ENCODE data around the gene DOK7. TPM values are rescaled to one million over a fixed set of nuclear protein-coding genes. Genes with fewer than 3 reads are reported as not detected.

The DOK7 gene
- total RNA-seq, 1 donor from 2014 or later, result 35.5 TPM

- intact Hi-C loops (cut with micrococcal nuclease), result no loop called here
- DNase-seq (peak; percentile 61), ATAC-seq (peak; percentile 58)
These were observed 49.2 kb downstream of the DOK7 start for GRCh38 chr4:3512279-3512678.

- no peak for ATAC-seq
- intact Hi-C loops (cut with micrococcal nuclease), result no loop called here
- DNase-seq, result no peak
These were observed 49.6 kb downstream of the DOK7 start for GRCh38 chr4:3512719-3513118.

- ATAC-seq (no peak), DNase-seq (no peak)
- intact Hi-C loops (cut with micrococcal nuclease), result no loop called here
These were observed 50.7 kb downstream of the DOK7 start for GRCh38 chr4:3513807-3514206.

- intact Hi-C loops (cut with micrococcal nuclease), result no loop called here
- no peak for DNase-seq
- ATAC-seq, result no peak
These were observed 51.2 kb downstream of the DOK7 start for GRCh38 chr4:3514221-3514780.

GRCh38 chr4:3514806-3515501 is 51.8 kb downstream of the DOK7 start:
- ATAC-seq (peak; percentile 44), DNase-seq (no peak)
- intact Hi-C loops (cut with micrococcal nuclease), result no loop called here

- DNase-seq (peak; percentile 20), ATAC-seq (no peak)
- intact Hi-C loops (cut with micrococcal nuclease), result no loop called here
These were observed 52.5 kb downstream of the DOK7 start for GRCh38 chr4:3515646-3516045.

GRCh38 chr4:3516061-3516835 is 53.1 kb downstream of the DOK7 start:
- no peak for ATAC-seq
- intact Hi-C loops (cut with micrococcal nuclease), result no loop called here
- DNase-seq, result peak; percentile 31

- intact Hi-C loops (cut with micrococcal nuclease), result no loop called here
- DNase-seq (peak; percentile 21), ATAC-seq (no peak)
These were observed 54.0 kb downstream of the DOK7 start for GRCh38 chr4:3516836-3517730.

GRCh38 chr4:3517731-3518510 is 54.8 kb downstream of the DOK7 start:
- ATAC-seq, result no peak
- DNase-seq, result no peak
- intact Hi-C loops (cut with micrococcal nuclease), result no loop called here

GRCh38 chr4:3518511-3518880 is 55.4 kb downstream of the DOK7 start:
- DNase-seq, result peak; percentile 13
- no peak for ATAC-seq
- intact Hi-C loops (cut with micrococcal nuclease), result no loop called here

- intact Hi-C loops (cut with micrococcal nuclease), result no loop called here
- DNase-seq (no peak), ATAC-seq (no peak)
These were observed 55.8 kb downstream of the DOK7 start for GRCh38 chr4:3518941-3519340.

GRCh38 chr4:3519468-3520264 is 56.6 kb downstream of the DOK7 start:
- ATAC-seq, result no peak
- intact Hi-C loops (cut with micrococcal nuclease), result no loop called here
- DNase-seq, result no peak

- intact Hi-C loops (cut with micrococcal nuclease), result no loop called here
- DNase-seq (no peak), ATAC-seq (no peak)
These were observed 57.2 kb downstream of the DOK7 start for GRCh38 chr4:3520276-3520675.

- no peak for ATAC-seq
- intact Hi-C loops (cut with micrococcal nuclease), result no loop called here
- DNase-seq, result no peak
These were observed 57.9 kb downstream of the DOK7 start for GRCh38 chr4:3520796-3521600.

- intact Hi-C loops (cut with micrococcal nuclease), result no loop called here
- DNase-seq, result no peak
- no peak for ATAC-seq
These were observed 58.7 kb downstream of the DOK7 start for GRCh38 chr4:3521621-3522325.

- DNase-seq, result no peak
- no peak for ATAC-seq
- intact Hi-C loops (cut with micrococcal nuclease), result no loop called here
These were observed 59.2 kb downstream of the DOK7 start for GRCh38 chr4:3522326-3522640.

- ATAC-seq (no peak), DNase-seq (no peak)
- intact Hi-C loops (cut with micrococcal nuclease), result no loop called here
These were observed 59.5 kb downstream of the DOK7 start for GRCh38 chr4:3522651-3523050.

Measured in left ventricle myocardium superior (tissue), 1 donor.